GM21526 (cell line): ENCODE data around the gene MAVS.
"Not testable (repeated sequence)": the region's sequence is repeated elsewhere in the genome, so short reads cannot be mapped to it uniquely, and the experiment has no call there.

ENCODE experiments used
- ATAC-seq: cut with Tn5 transposase; IDR thresholded peaks from one replicate; pipeline ENCODE4 v1.9.1; 2021; ENCODE audit warnings: moderate library complexity; ENCODE audit not compliant: unreplicated experiment, low FRiP score

Gene MAVS

DNA sequence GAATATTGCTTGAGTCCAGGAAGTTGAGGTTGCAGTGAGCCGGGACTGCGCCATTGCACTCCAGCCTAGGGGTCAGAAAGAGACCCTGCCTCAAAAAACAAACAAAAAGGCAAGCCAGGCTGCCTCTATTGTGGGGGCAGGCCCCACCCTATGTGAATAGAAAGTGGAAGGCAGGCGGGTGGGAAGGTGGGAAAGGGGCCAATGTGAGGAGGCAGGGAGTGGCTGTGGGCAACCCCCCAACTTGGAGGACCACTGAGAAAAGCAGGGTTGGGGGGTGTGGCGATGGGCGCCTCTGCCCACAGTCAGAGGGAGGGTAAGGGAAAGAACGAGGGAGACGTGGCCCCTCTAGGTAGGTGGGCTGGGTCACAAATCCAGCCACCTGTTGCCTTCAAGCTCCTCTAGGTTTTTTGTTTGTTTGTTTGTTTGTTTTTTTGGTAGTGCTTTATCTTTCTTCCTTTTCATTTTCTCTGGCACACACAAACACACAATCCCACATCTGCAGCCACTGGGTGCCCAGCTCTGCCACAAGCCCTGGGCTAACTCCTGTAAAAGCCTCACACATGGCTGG lies 31.6 kb upstream of the MAVS start:
- ATAC-seq = no peak

DNA sequence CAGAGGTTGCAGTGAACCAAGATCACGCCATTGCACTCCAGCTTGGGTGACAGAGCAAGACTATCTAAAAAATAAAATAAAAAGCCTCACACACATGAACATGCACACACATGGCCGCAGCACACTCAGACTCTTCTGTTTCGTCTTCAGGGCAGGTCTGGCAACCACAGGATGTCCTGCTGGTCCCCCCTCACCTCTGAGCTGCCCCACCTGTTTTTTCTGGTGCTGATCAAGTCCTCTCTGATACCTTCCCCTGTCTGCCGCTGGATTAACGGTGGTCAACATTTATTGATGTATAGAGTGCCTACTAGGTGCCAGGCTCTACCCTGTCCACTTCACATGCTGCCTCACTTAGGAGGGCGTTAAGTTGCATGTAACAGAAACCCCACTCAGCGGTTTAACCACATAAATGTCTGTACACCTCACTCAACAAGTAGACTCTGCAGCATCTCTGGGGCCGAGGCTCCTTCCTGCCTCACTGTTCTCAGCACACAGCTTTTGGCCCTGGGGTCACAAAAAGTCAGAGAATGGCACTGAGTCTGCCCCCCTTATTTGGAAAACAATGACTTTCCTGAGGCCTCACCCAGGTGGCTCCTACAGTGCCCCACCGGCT lies 30.8 kb upstream of the MAVS start:
- no peak for ATAC-seq

DNA sequence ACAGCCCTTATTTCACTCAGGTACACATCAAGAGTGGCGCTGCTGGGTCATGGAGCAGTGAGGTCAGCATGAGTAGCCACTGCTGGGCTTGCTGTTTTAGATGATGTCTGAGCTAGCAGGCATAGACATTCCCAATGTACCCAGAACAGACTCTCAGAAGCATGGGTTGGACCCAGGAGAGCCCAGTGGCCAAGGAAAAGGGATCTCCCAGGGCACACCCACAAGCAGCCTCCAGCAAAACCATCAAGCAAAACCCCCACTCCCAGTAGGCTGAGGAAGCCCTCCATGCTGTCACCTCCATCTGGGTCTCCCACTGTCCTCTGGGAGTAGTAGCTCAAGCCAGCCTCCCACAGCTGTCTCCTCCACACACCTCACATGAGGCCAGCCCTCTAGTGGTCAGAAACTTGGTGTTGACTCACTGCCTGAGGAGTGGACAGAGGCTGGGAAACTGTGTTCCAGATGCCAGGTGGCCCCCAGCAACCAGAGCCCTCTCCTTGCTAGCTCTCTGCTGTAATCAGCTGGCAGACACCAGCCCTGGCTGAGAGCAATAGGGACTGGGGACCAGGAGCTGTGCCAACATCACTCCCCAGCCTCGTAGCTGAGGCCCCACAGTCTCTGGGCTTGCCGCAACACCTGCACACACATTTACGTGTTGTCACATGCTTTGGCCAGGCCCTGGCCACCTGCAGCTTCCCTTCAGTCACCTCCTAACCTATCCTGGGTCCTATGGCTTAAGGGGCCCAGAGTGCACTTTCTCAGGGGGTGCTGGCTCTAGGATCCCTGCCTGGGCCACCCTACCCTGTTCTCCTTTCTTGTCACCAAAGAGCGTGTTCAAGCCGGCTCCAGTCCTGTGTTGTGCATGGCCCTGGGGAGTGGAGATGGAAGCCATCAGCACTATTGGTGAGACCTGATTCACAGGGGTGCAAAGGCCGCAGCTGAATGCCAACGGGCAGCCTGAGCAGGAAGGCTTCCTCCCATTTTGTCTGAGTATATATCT lies 28.2 kb upstream of the MAVS start:
- no peak for ATAC-seq

DNA sequence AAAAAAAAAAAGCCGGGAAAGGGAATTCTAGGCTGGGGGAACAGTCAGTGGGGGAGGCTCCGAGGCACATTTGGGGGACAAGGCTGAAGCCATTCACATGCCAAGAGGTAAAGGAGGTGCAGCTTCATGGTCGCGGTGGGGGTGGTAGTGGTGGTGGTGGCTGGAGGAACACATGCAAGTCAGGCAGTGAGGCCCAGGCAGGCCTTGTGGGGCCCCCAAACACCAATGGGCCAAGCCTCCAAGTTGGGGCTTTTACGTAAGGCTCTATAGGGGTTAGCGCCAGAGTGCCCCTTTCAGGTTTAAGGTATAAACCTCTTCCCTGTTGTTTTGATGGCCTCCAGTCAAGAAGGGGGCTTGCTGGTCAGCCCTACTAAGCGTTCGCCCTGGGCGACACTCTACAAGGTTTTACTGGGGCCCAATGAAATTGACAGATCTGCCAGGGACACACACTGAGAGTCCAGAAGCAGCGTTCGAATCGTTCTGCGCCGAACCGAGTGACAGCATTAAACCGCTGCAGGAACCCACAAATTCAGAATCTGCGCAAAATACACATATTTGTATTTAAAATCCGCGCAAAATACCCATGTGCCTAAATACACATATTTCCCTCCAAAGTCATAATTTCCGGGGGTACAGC lies 27.1 kb upstream of the MAVS start:
- no peak for ATAC-seq

DNA sequence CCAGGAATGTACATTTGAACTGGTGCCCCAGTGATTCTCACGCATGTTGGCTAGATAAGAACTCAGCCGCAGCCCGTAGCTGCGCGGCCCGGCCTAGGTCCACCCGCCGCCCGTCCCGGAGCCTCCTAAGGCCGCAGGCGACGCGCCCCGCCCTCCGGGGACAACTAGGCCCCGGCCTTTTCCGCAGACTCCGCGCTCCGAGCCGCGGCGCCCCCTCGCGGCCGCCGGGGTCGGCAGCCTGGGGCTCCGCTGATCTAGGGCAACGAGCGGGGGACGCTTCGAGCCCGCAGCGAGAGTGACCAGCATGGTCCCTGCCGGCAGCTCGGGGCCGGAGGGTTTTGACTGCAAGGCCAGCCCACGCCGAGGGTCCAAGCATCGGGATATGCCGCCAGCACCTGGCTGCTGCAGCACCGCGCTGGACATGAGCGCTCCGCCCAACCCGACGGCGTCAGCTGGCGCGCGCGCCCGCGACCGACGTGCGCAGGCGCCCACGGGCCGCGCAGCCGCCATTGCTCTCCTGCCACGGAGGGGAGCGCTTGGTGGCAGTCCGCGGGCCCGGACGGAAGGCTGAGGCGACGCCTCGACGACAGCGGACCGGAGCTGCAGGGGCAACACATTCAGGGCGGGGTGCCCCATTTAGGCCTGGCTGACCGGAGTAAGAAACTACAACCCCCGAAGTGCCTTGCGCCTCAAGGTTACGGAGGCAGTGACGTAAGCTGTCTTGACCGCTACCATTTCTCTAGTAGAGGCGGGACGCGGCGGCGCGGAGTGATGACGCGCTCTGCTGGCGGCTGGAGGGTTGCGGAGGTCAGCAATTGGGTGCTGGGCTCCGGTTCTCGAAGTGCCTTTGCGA lies 26.4 kb upstream of the MAVS start, which contains the start of gene AP5S1:
AP5S1 (plus strand) TSS at position 500 of the 853 bp plus-strand sequence. CDS start 1,571 bp downstream, outside the sequence.
- ATAC-seq = peak; percentile 72

DNA sequence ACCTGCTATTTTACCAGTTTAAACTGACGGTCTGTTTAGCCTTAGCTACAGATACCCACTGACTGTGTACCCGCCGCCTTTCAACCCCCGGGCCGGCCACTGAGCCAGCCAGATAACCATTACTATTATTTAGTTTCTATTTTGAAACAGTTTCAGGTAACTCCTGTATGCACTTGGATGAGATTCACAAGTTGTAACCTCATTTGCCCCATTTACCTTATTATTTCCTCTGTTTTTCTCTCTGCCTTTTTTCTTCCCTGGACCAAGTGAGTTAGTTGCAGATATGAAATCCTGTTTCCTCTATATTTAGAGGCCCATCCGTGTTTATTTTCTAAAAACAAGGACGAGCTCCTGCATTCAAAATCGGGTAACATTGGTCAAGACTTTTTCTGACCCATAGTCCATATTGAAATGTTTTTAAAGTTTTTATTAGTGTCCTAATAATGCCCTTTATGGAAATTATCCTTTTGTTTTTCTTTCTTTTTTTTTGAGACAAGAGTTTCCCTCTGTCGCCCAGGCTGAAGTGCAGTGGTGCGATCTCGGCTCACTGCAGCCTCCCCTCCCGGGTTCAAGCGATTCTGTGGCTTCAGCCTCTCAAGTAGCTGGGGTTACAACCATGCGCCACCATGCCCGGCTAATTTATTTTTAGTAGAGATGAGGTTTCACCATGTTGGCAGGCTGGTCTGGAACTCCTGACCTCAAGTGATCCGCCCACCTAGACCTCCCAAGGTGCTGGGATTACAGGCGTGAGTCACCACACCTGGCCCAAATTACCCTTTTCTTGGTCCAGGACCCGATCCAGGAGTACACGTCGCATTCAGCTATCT lies 25.5 kb upstream of the MAVS start:
- no peak for ATAC-seq

DNA sequence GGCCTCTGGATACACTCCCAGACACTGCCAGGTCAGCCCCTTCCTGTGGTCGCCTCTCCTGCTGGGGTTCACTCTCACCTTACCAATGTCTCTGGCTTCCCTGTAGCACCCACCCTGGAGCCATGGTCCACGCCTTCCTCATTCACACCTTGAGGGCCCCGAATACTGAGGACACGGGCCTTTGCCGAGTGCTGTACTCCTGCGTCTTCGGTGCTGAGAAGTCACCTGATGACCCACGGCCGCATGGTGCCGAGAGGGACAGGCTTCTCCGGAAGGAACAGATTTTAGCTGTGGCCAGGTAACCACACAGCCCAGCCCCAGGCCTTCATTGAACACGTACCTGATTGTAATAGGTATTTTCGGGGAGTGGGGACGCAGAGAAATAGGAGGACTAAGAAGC lies 24.6 kb upstream of the MAVS start:
- ATAC-seq = no peak

DNA sequence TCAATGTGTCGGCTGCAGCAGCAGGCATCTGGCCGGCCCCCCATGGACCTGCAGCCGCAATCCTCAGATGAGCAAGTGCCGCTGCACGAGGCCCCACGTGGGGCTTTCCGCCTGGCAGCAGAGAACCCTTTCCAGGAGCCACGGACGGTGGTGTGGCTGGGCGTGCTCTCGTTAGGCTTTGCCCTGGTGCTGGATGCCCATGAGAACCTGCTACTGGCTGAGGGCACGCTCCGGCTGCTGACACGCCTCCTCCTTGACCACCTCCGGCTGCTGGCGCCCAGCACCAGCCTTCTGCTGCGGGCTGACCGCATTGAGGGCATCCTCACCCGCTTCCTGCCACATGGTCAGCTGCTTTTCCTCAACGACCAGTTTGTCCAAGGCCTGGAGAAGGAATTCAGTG lies 22.8 kb upstream of the MAVS start:
- no peak for ATAC-seq

DNA sequence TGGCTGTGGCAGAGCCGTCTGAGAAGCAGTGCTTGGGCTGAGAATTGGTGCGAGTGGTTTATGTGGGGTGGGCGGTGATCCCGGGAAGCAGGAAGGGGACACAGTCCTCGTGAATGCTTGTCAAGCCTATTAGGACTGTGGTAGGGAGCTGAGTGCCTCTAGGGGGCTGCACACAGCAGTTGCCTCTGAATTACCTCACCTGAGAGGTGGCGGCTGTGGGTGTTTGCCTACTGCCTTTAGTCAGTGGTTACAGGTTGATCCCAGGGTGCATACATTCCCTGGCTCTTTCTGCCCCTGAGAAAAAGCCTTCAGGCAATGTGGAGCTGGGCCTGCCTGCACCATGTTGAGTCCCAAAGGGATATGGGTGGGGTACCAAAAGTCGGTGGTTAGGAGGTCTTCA lies 21.1 kb upstream of the MAVS start:
- ATAC-seq = no peak

DNA sequence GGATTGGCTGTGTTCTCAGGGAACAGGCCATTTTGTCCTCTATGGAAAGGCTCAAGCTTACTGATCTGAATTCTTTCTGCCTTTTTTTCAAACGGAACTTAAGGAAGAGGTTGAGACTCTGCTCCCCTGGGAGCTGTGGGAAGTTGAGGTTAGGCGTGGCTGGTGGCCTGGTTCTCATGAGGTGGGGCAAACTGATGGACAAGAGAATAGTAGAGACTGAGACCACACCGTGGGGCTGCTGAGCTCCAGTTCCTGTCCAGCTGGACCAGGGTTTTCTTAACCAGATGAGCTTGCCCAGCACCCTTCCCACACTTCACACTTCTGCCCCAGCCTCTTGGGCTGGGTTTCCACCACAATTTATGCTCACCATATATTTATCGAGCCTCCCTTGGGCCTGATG lies 20.2 kb upstream of the MAVS start:
- ATAC-seq = no peak

DNA sequence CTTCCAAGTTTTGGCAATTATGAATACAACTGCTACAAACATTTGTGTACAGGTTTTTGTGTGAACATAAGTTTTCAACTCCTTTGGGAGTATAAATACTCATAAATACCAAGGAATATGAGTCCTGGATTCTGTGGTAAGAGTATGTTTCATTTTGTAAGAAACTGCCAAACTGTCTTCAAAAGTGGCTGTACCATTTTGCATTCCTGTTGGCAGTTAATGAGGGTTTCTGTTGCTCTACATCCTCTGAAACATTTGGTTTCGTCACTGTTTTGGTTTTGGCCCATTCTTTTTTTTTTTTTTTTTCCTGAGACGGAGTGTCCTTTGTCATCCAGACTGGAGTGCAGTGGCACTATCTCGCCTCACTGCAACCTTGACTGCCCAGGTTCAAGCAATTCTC lies 17.8 kb upstream of the MAVS start:
- no peak for ATAC-seq

DNA sequence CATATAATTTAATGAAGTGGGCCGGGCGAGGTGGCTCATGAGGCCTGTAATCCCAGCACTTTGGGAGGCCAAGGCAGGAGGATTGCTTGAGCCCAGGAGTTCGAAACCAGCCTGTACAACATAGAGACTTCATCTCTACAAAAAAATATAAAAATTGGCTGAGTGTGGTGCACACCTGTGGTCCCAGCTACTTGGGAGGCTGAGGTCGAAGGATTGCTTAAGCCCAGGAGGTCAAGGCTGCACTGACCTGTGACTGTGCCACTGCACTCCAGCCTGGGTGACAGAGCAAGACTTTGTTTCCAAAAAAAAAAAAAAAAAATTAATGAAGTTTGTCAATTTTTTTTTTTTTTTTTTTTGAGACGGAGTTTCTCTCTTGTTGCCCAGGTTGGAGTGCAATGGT lies 16.7 kb upstream of the MAVS start:
- ATAC-seq = not testable (repeated sequence)

DNA sequence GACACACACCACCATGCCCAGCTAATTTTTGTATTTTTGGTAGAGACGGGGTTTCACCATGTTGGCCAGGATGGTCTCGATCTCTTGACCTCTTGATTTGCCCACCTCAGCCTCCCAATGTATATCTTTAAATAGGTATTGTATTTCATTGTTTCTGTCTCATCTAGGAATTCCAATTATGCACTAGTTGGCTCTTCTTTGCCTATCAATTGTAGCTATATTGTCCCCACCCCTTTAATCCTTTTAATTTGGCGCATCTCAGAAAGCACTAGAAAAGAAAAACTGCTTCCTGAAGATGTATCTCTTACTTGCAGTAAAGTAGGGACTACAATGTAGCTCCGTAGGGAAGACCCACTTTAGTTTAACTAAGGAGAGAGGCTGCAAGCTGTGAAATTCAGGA lies 10.5 kb upstream of the MAVS start:
- ATAC-seq = no peak

DNA sequence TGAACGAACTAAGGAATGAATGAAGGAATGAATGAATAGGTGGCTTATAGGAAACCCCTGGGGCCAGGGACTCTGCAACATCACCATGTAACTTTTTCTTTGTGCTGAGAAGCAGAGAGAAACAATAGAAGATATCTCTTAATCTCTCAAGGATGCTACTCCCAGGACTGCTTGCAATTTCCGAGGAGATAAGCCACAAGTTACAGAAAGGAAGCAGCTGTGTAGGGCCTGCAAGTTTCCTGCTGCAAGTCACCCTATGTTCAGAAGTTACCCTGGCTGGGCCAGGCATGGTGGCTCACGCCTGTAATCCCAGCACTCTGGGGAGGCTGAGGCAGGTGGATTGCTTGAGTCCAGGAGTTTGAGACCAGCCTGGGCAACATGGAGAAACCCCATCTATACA lies 7.3 kb upstream of the MAVS start:
- ATAC-seq = no peak

DNA sequence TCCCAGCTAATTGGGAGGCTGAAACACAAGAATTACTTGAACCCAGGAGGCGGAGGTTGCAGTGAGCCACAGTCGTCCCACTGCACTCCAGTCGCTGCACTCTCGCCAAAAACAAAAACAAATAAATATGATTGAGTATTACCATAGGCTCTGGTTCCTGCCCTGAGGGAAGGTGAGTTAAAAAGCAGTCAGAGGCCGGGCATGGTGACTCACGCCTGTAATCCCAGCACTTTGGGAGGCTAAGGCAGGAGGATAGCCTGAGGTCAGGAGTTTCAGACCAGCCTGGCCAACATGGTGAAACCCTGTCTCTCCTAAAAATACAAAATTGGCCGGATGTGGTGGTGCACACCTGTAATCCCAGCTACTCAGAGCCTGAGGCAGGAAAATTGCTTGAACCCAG lies 6.4 kb upstream of the MAVS start:
- not testable (repeated sequence) for ATAC-seq

DNA sequence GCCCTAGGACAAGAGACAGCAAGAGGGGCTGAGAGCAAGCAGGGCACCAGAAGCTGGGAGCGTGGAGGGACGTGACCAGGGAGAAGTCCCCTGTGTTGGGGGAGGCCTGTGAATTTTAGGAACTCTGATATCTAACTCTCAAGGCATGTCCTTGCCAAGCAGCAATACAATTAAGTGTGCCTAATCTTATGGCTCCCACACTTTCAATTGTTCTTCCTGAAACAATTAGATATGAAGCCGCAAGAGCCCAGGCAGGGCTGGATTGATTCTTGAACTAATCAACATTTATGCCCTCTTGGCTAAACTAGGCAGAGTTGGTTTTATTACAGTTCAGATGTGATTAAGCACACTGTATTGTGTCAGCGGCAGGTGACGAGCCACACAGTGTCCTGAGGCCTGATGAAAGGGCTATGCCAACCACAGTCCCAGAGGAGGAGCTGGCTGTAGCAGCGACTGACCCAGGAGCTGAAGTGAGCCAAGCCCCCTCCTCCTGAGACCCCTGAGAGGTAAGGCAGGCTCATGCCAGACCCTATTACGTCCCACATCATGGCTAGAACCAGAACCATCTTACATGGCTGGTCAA lies 4.2 kb upstream of the MAVS start:
- ATAC-seq = no peak

DNA sequence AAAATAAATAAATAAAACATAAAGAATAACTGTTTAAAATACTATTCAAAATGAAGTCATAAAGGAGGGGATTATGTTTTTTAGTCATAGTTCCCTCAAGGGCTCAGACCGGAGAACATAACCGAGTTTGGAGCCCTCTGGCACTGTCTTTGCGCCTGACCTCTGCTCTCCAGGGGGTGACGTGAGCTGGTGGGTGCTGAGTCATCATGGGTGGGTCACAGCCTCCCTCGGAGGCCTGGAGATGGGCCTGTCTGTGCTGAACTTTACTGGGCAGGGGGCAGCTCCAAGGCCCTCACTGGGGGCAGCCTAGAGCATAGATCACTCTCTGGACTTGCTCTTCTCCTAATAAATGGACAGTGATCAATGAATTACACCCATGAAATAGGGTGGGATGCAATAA lies 3.1 kb upstream of the MAVS start:
- ATAC-seq = no peak

DNA sequence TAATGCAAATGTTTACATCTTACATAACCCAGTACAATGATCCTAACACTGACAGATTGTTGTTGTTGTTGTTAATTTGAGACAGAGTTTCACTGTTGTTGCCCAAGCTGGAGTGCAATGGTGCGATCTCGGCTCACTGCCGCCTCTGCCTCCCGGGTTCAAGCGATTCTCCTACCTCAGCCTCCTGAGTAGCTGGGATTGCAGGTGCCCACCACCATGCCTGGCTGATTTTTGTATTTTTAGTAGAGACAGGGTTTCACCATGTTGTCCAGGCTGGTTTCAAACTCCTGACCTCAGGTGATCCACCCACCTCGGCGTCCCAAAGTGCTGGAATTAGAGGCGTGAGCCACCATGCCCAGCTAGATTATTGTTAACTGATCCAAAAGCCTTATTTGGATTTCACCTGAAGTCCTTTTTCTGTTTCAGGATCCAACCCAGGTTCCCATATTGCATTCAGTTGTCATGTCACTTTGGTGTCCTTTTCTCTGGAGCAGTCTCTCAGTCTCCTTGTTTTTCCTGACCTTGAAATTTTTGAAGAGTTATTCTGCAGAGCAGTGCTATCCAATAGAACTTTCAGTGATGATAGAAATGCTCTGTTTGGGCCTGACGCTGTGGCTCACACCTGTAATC lies 2.5 kb upstream of the MAVS start:
- ATAC-seq = not testable (repeated sequence)

DNA sequence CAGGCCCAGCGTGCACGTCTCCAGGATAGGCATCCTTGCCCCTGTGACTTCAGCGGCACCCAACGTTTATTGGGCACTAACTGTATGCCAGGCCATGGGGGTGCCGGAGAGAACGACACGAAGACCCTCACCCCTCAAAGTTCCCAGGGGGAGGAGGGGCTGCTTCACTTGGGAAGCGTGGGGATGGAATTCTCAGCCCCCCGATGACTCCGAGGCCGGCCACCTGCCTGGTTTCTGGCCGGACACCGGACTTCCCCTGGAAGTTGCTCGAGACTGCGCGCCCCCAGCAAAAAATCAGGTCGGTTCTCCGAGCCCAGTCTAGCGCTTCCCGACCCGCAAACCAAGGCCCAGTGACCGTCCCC lies 275 bp upstream of the MAVS start:
- ATAC-seq = no peak
